Omental fat pad (tissue), 4 donors: ENCODE data around the gene TEX22. TPM values are rescaled to one million over a fixed set of nuclear protein-coding genes. Genes with fewer than 3 reads are reported as not detected.

Source experiments
- ATAC-seq: fragments of 150-250 bp; one replicate; pipeline ENCODE4 v1.9.1; 2016; ENCODE audit warnings: mild to moderate bottlenecking, moderate library complexity; ENCODE audit not compliant: low FRiP score
- DNase-seq: peaks from one replicate; pipeline ENCODE4 v3.0.0-alpha.2; 2019; ENCODE audit warnings: low spot score
- total RNA-seq, 4 donors: library from RNA; depleted of rRNA; stranded (reverse); fragments of >200 nt; gene quantifications; one replicate each; pipeline ENCODE4 v1.1.0, GENCODE V29; 2016
- TF ChIP-seq, protein P1 (sequence below), 3 donors: fragments of 450-650 bp; IDR thresholded peaks; one replicate each; pipeline ENCODE4 v1.5.1; 2016 to 2017; ENCODE audit warnings: antibody characterized with exemption in 3 of 3, mild to moderate bottlenecking in 3 of 3, moderate library complexity in 2 of 3

Gene TEX22
- total RNA-seq, 4 donors from 2014 or later, result 0.24 to 0.47 TPM; not detected in 2

DNA sequence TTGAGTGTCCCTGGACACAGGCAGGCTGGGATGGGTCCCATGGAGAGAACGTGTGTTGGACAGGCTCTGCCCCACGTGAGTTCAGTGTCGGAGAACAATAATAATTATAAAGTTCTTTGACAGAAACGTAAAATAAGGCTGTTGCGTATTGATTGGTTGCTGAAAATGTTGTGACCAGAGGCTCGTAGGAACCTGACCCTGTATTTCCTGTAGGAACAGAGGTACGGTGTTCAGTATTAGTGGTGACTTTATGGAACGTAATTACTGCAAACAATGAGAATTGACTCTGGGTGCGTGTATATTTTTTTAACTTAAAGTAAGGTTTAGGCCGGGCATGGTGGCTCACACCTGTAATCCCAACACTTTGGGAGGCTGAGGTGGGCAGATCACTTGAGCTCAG, 29.1 kb downstream of the TEX22 start:
- TF ChIP-seq, protein P1, sequence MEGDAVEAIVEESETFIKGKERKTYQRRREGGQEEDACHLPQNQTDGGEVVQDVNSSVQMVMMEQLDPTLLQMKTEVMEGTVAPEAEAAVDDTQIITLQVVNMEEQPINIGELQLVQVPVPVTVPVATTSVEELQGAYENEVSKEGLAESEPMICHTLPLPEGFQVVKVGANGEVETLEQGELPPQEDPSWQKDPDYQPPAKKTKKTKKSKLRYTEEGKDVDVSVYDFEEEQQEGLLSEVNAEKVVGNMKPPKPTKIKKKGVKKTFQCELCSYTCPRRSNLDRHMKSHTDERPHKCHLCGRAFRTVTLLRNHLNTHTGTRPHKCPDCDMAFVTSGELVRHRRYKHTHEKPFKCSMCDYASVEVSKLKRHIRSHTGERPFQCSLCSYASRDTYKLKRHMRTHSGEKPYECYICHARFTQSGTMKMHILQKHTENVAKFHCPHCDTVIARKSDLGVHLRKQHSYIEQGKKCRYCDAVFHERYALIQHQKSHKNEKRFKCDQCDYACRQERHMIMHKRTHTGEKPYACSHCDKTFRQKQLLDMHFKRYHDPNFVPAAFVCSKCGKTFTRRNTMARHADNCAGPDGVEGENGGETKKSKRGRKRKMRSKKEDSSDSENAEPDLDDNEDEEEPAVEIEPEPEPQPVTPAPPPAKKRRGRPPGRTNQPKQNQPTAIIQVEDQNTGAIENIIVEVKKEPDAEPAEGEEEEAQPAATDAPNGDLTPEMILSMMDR (IDR thresholded peaks at IDR 0.05), result no peak
- no peak for ATAC-seq
- DNase-seq, result no peak

GRCh38 chr14:105427936-105428485, 29.7 kb downstream of the TEX22 start:
- DNase-seq (no peak), ATAC-seq (no peak)
- TF ChIP-seq, protein P1 (IDR thresholded peaks at IDR 0.05), result no peak

DNA sequence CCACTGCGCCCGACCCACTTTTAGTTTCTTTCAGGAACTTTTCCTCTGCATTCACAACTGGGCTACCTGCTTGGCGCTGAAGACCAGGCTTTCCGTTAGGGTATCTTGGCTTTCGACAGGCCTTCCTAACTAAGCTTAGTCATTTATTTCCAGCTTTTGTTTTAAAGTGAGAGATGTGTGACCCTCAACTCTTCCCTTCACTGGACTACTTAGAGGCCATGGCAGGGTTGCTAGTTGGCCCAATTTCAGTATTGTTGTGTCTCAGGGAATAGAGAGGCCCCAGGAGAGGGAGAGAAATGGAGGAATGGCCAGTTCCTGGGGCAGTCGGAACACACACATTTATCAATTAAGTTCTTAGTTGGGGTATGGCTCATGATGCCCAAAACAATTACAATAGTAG, 31.7 kb downstream of the TEX22 start:
- TF ChIP-seq, protein P1 (IDR thresholded peaks at IDR 0.05), result no peak
- ATAC-seq, result peak; percentile 33
- DNase-seq, result no peak

DNA sequence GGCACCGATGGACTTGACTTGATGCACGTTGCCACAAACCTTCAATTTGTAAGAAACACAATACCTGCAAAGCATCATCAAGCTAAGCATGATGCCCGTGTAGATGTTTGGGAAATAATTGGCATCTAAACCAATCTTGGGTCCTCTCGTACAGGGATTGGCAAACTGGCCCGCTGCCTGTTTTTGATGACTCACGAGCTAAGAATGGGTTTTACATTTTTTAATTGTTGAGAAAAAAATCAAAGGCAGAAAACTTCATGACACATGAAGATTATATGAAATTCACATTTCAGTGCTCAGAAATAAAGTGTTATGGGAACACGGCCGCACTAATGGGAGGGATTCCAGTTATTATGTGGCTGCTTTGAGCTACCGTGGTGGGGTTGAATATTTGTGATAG, 32.2 kb downstream of the TEX22 start:
- ATAC-seq (peak; percentile 67), DNase-seq (no peak)
- TF ChIP-seq, protein P1 (IDR thresholded peaks at IDR 0.05), result no peak

DNA sequence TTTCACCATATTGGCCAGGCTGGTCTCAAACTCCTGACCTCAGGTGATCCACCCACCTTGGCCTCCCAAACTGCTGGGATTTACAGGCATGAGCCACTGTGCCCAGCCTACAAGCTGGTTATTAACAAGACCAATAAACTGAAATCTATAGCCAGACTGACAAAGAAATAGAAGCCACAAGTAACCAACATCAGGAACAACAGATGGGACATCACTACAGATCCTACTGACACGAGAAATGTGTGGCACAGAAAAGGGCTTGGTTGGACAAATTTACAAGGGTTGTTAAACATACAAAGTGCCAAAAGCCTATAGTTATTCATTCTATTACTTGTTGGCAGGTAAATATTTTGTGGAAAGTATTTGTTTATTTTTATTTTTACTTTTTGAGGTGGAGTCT, 32.9 kb downstream of the TEX22 start:
- ATAC-seq (no peak), DNase-seq (no peak)
- TF ChIP-seq, protein P1 (IDR thresholded peaks at IDR 0.05), result no peak

DNA sequence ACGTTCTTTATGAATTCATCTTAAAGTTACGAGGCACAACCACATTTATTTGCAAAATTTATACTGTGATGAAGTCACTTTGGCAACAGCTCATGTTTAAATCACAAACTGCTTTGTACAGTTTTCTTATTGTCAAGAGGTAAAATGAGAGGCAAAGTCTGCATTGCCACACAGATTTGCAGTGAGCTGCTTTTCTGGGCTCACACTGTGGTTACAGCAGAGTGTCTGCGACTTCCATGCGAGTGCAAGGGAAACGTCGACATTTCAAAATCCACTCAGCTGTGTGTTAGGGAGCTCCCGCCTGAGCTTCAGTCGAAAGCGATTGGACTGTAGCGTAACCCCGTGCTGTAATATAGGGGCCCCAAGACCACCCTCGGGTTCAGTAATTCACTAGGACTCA, 34.3 kb downstream of the TEX22 start:
- TF ChIP-seq, protein P1 (IDR thresholded peaks at IDR 0.05), result no peak
- ATAC-seq (no peak), DNase-seq (no peak)

- TF ChIP-seq, protein P1 (IDR thresholded peaks at IDR 0.05), result no peak
- no peak for ATAC-seq
These were observed 34.8 kb downstream of the TEX22 start for GRCh38 chr14:105433161-105433605.

More at GRCh38 chr14:105433161-105433605, 34.8 kb downstream of the TEX22 start:
- no peak for DNase-seq
